ENCODE data around the gene CYP3A4.

The CYP3A4 gene

DNA sequence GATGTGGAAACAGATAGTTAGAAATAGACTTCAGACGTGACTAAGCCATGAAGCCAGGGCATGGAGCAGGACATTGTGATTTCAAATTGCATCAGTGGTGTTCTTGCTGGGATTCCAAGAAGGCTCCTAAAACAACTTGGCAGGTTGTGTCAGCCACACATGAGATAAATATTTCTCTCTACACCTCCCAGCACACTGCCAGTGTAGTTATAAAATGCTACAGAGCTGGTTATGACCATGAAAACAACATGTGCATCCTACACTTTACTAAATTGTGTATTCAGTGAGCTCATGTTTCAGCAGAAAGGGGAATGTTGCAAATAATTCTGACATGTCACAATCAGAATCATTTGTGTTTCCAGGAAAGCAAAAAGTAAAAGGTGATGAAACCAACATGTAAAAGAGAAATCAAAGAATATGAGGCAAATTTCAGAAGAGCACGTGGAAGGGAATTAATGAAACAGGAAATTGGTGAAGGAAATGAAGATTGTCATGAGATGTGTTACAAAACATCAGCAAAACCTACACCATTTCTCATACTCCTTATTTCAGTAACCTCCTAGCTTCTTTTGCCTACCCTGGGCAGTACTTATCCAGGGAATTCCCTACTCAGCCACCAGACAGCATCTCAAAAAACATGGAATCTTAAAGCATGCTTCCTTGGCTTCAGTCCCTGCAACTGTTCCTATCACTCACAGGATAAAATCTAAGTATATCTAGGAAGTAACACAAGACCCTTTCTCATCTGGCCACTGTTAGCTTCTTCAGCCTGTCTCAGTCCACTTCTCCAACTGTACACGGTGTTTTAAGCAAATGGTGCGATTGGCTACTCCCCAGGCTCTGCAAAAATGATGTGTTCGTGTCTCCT, 43.2 kb downstream of the CYP3A4 start:
- POLR2A ChIA-PET: no interaction called here
- H3K9me3 ChIP-seq (ENCODE audit: control insufficient read depth, insufficient read depth, low read depth, low read length): no peaks in the 10 kb centered on the region
- H3K4me1 ChIP-seq (ENCODE audit: control insufficient read depth, insufficient read depth, low read length): no peaks in the 10 kb centered on the region
- CTCF ChIA-PET: no interaction called here
- H3K4me3 ChIP-seq (ENCODE audit: low read depth, low read length): no peak overlapping the region
- TF ChIP-seq ZNF677 (tag by site-specific recombination; IDR thresholded peaks at IDR 0.05) (no peak), ZNF585B (tag by site-specific recombination; IDR thresholded peaks at IDR 0.05) (no peak), ZNF670 (tag by site-specific recombination; IDR thresholded peaks at IDR 0.05; ENCODE audit: low read depth) (no peak), ZNF658 (tag by site-specific recombination; IDR thresholded peaks at IDR 0.05) (no peak), KLF9 (tag by site-specific recombination; IDR thresholded peaks at IDR 0.05; ENCODE audit: low read depth) (no peak), ZNF76 (tag by site-specific recombination; IDR thresholded peaks at IDR 0.05; ENCODE audit: borderline replicate concordance, low read depth) (no peak)
- TF ChIP-seq, protein P1, sequence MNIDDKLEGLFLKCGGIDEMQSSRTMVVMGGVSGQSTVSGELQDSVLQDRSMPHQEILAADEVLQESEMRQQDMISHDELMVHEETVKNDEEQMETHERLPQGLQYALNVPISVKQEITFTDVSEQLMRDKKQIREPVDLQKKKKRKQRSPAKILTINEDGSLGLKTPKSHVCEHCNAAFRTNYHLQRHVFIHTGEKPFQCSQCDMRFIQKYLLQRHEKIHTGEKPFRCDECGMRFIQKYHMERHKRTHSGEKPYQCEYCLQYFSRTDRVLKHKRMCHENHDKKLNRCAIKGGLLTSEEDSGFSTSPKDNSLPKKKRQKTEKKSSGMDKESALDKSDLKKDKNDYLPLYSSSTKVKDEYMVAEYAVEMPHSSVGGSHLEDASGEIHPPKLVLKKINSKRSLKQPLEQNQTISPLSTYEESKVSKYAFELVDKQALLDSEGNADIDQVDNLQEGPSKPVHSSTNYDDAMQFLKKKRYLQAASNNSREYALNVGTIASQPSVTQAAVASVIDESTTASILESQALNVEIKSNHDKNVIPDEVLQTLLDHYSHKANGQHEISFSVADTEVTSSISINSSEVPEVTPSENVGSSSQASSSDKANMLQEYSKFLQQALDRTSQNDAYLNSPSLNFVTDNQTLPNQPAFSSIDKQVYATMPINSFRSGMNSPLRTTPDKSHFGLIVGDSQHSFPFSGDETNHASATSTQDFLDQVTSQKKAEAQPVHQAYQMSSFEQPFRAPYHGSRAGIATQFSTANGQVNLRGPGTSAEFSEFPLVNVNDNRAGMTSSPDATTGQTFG (tag by site-specific recombination; IDR thresholded peaks at IDR 0.05; ENCODE audit: borderline replicate concordance): no peak
- TF ChIP-seq, protein P2, sequence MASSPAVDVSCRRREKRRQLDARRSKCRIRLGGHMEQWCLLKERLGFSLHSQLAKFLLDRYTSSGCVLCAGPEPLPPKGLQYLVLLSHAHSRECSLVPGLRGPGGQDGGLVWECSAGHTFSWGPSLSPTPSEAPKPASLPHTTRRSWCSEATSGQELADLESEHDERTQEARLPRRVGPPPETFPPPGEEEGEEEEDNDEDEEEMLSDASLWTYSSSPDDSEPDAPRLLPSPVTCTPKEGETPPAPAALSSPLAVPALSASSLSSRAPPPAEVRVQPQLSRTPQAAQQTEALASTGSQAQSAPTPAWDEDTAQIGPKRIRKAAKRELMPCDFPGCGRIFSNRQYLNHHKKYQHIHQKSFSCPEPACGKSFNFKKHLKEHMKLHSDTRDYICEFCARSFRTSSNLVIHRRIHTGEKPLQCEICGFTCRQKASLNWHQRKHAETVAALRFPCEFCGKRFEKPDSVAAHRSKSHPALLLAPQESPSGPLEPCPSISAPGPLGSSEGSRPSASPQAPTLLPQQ (tag by site-specific recombination; IDR thresholded peaks at IDR 0.05): no peak
- H3K27ac ChIP-seq (ENCODE audit: extremely low read depth, low read depth, low read length): no peak overlapping the region
- no peaks in the 10 kb centered on the region for H3K36me3 ChIP-seq (ENCODE audit: control insufficient read depth in 2 of 2, insufficient read depth in 1 of 2, low read length in 2 of 2)

DNA sequence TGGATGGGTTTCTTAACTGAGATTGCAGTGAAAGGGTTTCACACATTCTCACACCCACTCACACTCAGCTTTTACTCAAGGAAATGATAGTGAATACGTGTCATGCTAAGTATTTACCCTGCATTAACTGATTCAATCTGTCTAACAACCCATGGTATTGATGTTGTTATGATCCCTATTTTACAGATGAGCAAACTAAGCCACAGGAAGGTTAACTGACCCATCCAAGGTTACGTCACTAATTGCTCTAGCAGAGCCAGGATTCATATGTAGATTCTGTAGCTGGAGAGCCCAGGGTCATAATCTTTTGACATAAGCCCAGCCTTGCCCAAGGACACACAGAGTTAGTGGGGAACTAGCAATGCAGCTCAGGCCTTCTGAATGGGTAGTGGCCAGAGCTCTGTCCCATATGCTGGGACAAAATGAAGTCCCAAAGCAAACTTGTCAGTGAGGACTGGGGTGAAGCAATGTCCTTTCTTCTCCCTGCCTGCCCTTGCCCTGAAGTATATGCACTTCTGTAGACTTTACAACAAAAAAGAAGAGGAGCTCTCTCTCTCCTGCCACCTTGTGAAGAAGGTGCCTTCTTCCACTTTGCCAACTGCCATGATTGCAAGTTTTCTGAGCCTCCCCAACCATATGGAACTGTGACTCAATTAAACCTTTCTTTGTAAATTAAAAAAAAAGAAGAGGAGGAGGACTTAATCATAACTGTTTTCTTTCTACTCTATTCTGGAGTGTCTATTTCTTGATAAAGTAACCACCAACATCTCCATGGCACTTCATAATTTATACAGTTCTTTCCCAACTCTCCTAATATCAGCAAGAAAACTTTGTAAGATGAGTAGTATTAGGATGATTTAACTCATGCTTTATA, 44.0 kb downstream of the CYP3A4 start:
- ChIA-PET CTCF (interaction anchor here (0.6 kb wide), 1 partner anchor 179 kb away, joined by 5 read pairs; no protein-coding TSS in a partner anchor), POLR2A (no interaction called here)
- Histone ChIP-seq H3K4me3 (ENCODE audit: low read depth, low read length) (no peak overlapping the region), H3K9me3 (ENCODE audit: control insufficient read depth, insufficient read depth, low read depth, low read length) (no peaks in the 10 kb centered on the region), H3K4me1 (ENCODE audit: control insufficient read depth, insufficient read depth, low read length) (no peaks in the 10 kb centered on the region), H3K27ac (ENCODE audit: extremely low read depth, low read depth, low read length) (no peak overlapping the region), H3K36me3 (ENCODE audit: control insufficient read depth in 2 of 2, insufficient read depth in 1 of 2, low read length in 2 of 2) (no peaks in the 10 kb centered on the region)
- TF ChIP-seq ZNF221 (tag by site-specific recombination; IDR thresholded peaks at IDR 0.05; ENCODE audit: borderline replicate concordance) (no peak), ZNF37A (tag by site-specific recombination; IDR thresholded peaks at IDR 0.05) (no peak), ZNF561 (tag by site-specific recombination; IDR thresholded peaks at IDR 0.05; ENCODE audit: borderline replicate concordance) (no peak), ZBTB8A (tag by site-specific recombination; IDR thresholded peaks at IDR 0.05) (no peak), ZNF596 (tag by site-specific recombination; IDR thresholded peaks at IDR 0.05) (no peak), ZNF529 (tag by site-specific recombination; IDR thresholded peaks at IDR 0.05; ENCODE audit: insufficient replicate concordance) (no peak), ZNF776 (tag by site-specific recombination; IDR thresholded peaks at IDR 0.05; ENCODE audit: borderline replicate concordance) (no peak), ZSCAN23 (tag by site-specific recombination; IDR thresholded peaks at IDR 0.05) (no peak), ZNF626 (tag by site-specific recombination; IDR thresholded peaks at IDR 0.05) (no peak), GLI4 (tag by site-specific recombination; IDR thresholded peaks at IDR 0.05) (no peak), ZNF548 (tag by site-specific recombination; IDR thresholded peaks at IDR 0.05) (no peak), SCRT2 (tag by site-specific recombination; IDR thresholded peaks at IDR 0.05) (no peak), RBAK (tag by site-specific recombination; IDR thresholded peaks at IDR 0.05) (no peak)
- TF ChIP-seq, protein P2 (tag by site-specific recombination; IDR thresholded peaks at IDR 0.05): no peak
- TF ChIP-seq, protein P3, sequence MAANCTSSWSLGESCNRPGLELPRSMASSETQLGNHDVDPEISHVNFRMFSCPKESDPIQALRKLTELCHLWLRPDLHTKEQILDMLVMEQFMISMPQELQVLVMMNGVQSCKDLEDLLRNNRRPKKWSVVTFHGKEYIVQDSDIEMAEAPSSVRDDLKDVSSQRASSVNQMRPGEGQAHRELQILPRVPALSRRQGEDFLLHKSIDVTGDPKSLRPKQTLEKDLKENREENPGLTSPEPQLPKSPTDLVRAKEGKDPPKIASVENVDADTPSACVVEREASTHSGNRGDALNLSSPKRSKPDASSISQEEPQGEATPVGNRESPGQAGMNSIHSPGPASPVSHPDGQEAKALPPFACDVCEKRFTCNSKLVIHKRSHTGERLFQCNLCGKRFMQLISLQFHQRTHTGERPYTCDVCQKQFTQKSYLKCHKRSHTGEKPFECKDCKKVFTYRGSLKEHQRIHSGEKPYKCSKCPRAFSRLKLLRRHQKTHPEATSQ (tag by site-specific recombination; IDR thresholded peaks at IDR 0.05): no peak
- TF ChIP-seq, protein P4, sequence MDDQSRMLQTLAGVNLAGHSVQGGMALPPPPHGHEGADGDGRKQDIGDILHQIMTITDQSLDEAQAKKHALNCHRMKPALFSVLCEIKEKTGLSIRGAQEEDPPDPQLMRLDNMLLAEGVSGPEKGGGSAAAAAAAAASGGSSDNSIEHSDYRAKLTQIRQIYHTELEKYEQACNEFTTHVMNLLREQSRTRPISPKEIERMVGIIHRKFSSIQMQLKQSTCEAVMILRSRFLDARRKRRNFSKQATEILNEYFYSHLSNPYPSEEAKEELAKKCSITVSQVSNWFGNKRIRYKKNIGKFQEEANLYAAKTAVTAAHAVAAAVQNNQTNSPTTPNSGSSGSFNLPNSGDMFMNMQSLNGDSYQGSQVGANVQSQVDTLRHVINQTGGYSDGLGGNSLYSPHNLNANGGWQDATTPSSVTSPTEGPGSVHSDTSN (CRISPR knock-in tag; IDR thresholded peaks at IDR 0.05): no peak

Data from HEK293 (cell line).